HTR-8/SVneo (cell line): ENCODE data around the gene OR52E6.

Experiments
- DNase-seq: peaks from one replicate; pipeline ENCODE4 v3.0.0; 2011; ENCODE audit warnings: low spot score, mixed read lengths; ENCODE audit not compliant: insufficient read length
- FAIRE-seq: peaks from 2 replicates; lab custom pipeline; 2011; peaks lifted over from hg19 to GRCh38; lab: Jason Lieb, UNC

OR52E6 gene

GRCh38 chr11:5807580-5807979 is 34.1 kb downstream of the OR52E6 start:
- FAIRE-seq = no peak
- DNase-seq = no peak

- DNase-seq (no peak), FAIRE-seq (no peak)
Observed at GRCh38 chr11:5803982-5804381, 37.7 kb downstream of the OR52E6 start.

DNA sequence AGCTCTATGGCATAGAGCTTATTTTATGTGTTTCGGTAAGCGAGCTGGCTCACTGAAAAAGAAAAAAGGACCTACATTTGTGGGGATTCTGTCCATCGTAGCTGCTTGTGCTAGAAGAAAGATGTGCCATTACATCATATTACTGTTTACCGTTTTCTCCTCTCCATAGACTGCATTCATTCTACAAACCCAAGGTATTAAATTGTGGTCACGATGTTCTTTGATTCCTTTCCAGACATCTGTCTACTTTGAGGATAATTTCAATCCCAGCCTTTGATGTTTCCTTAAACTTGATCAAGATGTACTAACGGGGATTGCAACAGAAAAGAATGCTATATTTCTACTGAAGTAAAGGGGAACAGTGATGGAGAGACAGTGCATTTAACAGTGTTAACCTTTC is 45.2 kb downstream of the OR52E6 start:
- no peak for FAIRE-seq
- no peak for DNase-seq

DNA sequence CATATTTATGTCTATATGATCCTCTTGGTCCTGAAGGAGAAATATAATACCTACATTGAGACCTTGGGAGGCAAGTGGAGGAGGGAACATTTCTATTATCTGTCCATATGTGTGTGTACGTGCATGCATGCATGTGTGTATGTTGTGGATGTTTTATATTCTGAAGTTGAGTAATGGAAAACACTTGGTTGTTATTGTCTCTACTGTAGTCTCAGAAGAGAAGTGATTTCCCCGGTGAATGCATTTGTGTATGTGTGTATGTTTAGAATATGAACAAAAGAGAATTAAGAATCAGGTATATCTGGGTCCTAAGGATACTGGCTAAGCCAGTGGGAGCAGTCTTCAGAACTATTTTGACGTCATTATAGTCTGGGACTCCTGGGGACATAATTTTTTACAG is 50.5 kb downstream of the OR52E6 start, which contains the start of gene OR52N1:
Gene OR52N1, minus strand, starts transcription at position 101 of the 400 bp plus-strand sequence. CDS start 2,449 bp downstream, outside the sequence.
- FAIRE-seq = no peak
- no peak for DNase-seq
